Activated CD4-positive, alpha-beta T cell treated with anti-CD3 and anti-CD28 coated beads, Interleukin-2, Interleukin-4, amounts not matched to agents 100 ng/mL and 50 ng/mL, durations not matched to agents 16 hours and 8 hours (primary cell): ENCODE data around the gene ANGPTL3.
A peak's percentile ranks its signal among the peaks of the same experiment; 100 is the strongest.
"Not testable (repeated sequence)": the region's sequence is repeated elsewhere in the genome, so short reads cannot be mapped to it uniquely, and the experiment has no call there.

Source experiments
- DNase-seq: peaks from one replicate; pipeline ENCODE4 v3.0.0-alpha.2; 2020; ENCODE audit warnings: low spot score

The ANGPTL3 gene

DNA sequence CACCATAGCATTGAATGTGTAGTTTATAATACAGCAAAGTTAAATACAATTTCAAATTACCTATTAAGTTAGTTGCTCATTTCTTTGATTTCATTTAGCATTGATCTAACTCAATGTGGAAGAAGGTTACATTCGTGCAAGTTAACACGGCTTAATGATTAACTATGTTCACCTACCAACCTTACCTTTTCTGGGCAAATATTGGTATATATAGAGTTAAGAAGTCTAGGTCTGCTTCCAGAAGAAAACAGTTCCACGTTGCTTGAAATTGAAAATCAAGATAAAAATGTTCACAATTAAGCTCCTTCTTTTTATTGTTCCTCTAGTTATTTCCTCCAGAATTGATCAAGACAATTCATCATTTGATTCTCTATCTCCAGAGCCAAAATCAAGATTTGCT, at the start of gene ANGPTL3:
Gene ANGPTL3, plus strand, starts transcription at position 240 of the 400 bp plus-strand sequence. Its CDS starts 47 bp downstream, at position 287.
- no peak for DNase-seq

GRCh38 chr1:62561306-62561705, 36.0 kb upstream of the ANGPTL3 start:
- no peak for DNase-seq

- not testable (repeated sequence) for DNase-seq
Observed at GRCh38 chr1:62567182-62567581, 30.1 kb upstream of the ANGPTL3 start.

GRCh38 chr1:62567926-62568325, 29.4 kb upstream of the ANGPTL3 start:
- DNase-seq, result not testable (repeated sequence)

DNA sequence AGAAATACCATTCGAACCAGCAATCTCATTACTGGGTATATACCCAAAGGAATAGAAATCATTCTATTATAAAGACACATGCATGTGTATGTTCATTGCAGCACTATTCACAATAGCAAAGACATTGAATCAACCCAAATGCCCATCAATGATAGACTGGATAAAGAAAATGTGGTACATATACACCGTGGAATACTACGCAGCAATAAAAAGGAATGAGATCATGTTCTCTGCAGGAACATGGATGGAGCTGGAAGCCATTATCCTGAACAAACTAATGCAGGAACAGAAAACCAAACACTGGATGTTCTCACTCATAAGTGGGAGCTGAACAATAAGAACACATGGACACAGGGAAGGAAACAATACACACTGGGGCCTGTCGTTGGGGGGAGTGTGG, 25.8 kb upstream of the ANGPTL3 start:
- not testable (repeated sequence) for DNase-seq

GRCh38 chr1:62572476-62572875, 24.8 kb upstream of the ANGPTL3 start:
- no peak for DNase-seq

DNA sequence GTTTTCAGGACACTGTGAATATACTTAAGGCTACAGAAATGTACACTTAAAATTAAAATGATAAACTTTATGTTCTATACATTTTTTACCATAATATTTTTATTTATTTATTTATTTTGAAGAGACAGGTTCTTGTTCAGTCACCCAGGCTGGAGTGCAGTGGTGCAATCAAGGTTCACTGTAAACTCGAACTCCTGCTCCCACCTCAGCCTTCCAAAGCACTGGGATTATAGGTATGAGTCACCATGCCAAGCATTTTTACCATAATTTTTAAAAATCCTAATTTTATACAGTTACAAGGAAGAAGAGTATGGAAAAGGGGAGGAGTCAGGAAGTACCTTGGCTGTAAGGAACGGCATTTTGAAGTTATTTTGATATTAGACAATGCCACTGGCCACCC, 23.6 kb upstream of the ANGPTL3 start:
- no peak for DNase-seq

- DNase-seq, result no peak
Observed at GRCh38 chr1:62585469-62586155, 11.7 kb upstream of the ANGPTL3 start.

- DNase-seq, result no peak
Observed at GRCh38 chr1:62588000-62588399, 9.3 kb upstream of the ANGPTL3 start.

GRCh38 chr1:62589321-62589720, 8.0 kb upstream of the ANGPTL3 start:
- no peak for DNase-seq

DNA sequence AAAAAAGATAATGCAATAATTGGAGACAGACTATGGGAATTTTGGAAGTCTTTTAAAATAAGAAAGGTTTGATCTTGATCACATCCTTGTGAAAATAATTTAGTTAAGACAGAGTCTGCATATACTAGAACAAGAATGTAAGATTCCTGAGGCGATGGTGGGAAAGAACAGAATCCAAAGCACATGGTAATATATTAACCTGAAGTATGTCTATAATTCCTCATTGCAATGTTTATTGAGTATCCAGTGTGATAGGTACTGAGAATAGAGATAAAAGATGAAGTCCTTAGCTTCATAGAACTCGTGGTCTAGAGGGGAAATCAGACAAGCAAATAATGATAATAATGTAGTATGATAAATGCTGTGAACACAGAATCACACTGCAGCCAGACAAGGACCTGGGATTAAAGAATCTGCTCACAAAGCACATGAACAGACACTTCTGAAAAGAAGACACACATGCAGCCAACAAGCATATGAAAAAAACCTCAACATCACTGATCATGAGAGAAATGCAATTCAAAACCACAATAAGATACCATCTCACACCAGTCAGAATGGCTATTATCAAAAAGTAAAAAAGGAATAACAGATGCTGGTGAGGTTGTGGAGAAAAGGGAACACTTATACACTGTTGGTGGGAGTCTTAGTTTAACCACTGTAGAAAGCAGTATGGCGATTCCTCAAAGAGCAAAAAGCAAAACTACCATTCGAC, 6.9 kb upstream of the ANGPTL3 start:
- DNase-seq, result no peak

GRCh38 chr1:62590970-62591368, 6.4 kb upstream of the ANGPTL3 start:
- DNase-seq, result no peak

DNA sequence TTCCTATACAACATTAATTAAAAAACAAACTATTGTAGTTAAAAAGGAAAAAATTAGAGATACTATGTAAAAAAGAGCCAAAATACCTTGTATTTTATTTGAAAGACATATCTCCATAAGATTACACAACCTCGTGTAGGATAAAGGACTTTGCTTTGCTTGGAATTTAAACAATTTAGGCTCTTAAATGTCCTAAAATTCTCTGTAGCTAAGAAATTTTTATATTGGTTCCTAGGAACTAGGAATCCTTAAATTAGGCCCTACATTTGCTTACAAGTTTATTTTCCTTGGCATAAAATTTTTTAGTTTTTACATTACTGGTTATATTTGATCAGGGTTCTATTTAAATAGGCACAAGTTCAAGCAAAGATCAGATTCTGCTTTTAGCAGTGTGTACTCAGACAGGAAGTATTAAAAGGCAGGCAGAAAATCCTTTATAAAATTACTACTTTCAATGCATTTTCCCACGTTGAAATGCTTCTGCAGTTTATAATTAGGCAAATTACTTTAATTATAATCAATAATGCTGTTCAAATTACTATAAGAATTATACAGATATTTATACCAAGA, 3.4 kb upstream of the ANGPTL3 start:
- DNase-seq, result no peak

DNA sequence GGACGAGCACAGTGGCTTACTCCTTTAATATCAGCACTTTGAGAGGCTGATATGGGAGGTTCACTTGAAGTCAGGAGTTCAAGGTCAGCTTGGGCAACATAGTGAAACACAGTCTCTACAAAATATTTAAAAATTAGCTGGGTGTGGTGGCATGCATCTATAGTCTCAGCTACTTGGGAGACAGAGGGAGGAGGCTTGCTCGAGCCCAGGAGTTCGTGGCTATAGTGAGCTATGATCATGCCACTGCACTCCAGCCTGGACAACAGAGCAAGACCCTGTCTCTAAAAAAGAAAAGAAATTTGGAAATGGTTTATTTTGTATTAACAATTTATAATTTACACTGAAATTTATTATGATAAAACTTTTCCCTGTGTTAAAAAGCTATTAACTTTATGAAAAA, 1.7 kb upstream of the ANGPTL3 start:
- DNase-seq, result no peak

DNA sequence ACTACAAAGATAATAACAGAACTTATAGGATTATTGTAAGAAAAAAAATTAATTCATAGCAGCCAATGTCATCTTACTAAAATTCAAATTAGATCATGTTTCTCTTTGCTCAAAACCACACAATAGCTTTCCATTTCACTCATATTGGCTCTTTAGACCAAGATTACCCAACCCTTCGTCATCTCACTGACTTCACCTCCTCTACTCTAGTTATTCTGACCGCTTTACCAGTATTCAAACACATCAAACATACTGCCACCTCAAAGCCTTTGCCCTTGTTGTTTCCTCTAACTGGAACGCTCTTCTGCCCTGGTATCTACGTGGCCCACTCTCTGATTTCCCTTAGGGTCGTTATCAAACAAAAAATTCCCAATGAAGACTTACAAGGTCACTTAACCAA, 1.7 kb downstream of the ANGPTL3 start:
- DNase-seq, result peak; percentile 27

DNA sequence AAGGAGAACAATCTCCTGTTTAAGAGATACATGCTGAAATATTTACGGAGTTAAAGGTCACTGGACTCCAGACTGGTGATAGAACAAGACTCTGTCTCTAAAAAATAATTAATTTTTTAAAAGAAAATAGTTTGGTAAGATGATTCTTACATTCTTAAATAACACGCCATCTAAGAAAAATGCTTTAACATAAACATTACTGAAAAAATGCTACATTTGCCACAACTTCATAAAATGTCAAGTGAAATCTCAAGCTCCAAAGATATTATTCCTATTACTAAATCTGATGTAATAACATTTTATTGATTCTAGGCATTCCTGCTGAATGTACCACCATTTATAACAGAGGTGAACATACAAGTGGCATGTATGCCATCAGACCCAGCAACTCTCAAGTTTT, 4.1 kb downstream of the ANGPTL3 start:
- DNase-seq, result no peak

DNA sequence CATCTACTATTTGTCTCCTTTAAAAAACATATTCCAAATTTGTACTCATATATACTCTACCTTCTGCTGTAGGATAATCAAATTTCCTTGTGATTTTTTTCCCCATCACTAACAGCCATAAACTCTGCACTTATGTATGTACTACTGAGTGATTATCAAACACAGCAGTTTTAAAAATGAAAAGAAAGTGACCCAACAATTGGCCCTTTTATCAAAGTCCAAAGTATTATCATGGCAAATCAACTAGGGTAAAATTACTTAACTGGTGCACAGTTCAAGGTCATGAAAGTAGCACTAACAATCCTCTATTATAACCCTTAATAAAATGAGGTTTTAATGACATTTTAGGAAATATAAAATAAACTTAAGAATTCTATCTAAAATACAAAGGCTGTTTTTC, 11.6 kb downstream of the ANGPTL3 start:
- no peak for DNase-seq

GRCh38 chr1:62610588-62610987, 13.3 kb downstream of the ANGPTL3 start:
- DNase-seq, result not testable (repeated sequence)

DNA sequence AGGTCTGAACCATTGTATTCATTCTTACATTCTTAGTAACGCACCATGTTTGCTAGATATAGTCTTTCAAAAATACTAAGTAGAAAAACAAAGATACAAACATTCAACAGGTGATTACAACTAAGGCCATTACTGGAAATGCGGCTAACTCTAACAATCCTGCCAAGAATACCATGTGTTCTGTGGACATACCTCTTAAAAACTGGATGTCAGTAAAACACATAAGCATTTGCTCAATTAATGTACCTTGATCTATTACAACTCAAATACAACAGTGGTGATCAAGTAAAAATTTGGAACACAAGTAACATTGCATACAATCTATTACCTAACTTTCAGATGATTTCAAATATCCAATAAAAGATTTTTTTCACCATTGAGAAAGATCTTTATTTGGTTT, 15.4 kb downstream of the ANGPTL3 start:
- DNase-seq, result no peak

DNA sequence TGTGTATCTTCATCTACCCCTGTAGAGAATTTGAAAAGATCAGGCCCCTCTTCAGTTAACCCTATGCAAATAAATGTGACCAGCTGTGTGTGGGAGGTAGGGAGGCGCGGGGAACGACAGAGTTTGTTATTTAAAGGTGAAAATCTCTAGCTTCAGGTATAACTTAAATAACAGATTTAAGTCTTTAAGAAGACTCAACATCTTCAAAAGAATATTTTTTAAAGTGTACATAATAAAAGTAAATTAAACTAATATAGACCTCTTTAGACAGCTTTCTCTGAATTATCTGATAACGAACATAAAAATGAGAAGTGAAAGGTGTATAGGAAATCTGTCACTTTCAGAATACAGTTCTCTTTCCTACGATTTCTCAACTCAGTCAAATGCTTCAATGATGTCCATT, 16.0 kb downstream of the ANGPTL3 start:
- no peak for DNase-seq

GRCh38 chr1:62613890-62614289, 16.6 kb downstream of the ANGPTL3 start:
- no peak for DNase-seq

- peak; percentile 73 for DNase-seq
Observed at GRCh38 chr1:62621907-62622306, 24.6 kb downstream of the ANGPTL3 start.

GRCh38 chr1:62625415-62625814, 28.1 kb downstream of the ANGPTL3 start:
- peak; percentile 24 for DNase-seq
